ENCODE measurements around the gene DDA1.
"Not testable (repeated sequence)": the region's sequence is repeated elsewhere in the genome, so short reads cannot be mapped to it uniquely, and the experiment has no call there.

Gene DDA1

GRCh38 chr19:17266975-17267788 lies 42.2 kb upstream of the DDA1 start, which contains the start of gene BABAM1:
BABAM1 (plus strand) TSS chr19:17267443; CDS start chr19:17268807, 1,364 bp downstream.
- Histone ChIP-seq H3K4me1 (ENCODE audit: control insufficient read depth in 1 of 2, insufficient read depth in 2 of 2, low read length in 2 of 2) (peaks cover 18% of the 10 kb centered on the region in 2 experiments), H3K9me3 (ENCODE audit: insufficient read depth, low read depth, low read length) (peaks cover 2% of the 10 kb centered on the region), H3K9ac (ENCODE audit: low read length) (peak within 1 kb of the TSS; percentile 95), H2BK5ac (ENCODE audit: low read depth, low read length, poor library complexity) (peak within 1 kb of the TSS; percentile 96), H3K4me2 (ENCODE audit: low read length) (peak within 1 kb of the TSS; percentile 81), H2AFZ (ENCODE audit: insufficient read depth, low read length, poor library complexity) (peak within 1 kb of the TSS; percentile 86), H3K27me3 (ENCODE audit: insufficient read depth, low read length) (no peaks in the 10 kb centered on the region), H3K4ac (ENCODE audit: low read depth, low read length) (peak within 1 kb of the TSS; percentile 94), H4K8ac (ENCODE audit: low read depth, low read length) (peak within 1 kb of the TSS; percentile 96), H3K4me3 (ENCODE audit: low read depth, low read length) (peak within 1 kb of the TSS; percentile 92), H4K91ac (ENCODE audit: low read depth, low read length) (peak within 1 kb of the TSS; percentile 90), H3K79me2 (ENCODE audit: control insufficient read depth, insufficient read depth, low read length, poor library complexity) (peaks cover 7% of the 10 kb centered on the region), H3K23ac (ENCODE audit: low read length) (no peak within 1 kb of the TSS), H3K18ac (ENCODE audit: low read length) (peak within 1 kb of the TSS; percentile 97), H4K12ac (ENCODE audit: low read depth, low read length) (peak within 1 kb of the TSS; percentile 95), H3K36me3 (ENCODE audit: control insufficient read depth in 1 of 2, insufficient read depth in 2 of 2, low read length in 2 of 2) (peaks cover 20 to 24% of the 10 kb centered on the region in 2 experiments), H2BK12ac (ENCODE audit: low read length) (peak within 1 kb of the TSS; percentile 89), H3K27ac (ENCODE audit: low read depth, low read length) (peak within 1 kb of the TSS; percentile 96), H3K79me1 (ENCODE audit: low read length) (peaks cover 32% of the 10 kb centered on the region), H3K14ac (ENCODE audit: low read length) (peak within 1 kb of the TSS; percentile 92), H2BK120ac (ENCODE audit: insufficient read depth, low read length, poor library complexity) (peak within 1 kb of the TSS; percentile 97), H2AK5ac (ENCODE audit: low read length) (peak within 1 kb of the TSS; percentile 83)
- no CpG with 5 or more reads among the region's 27 CpGs for WGBS (ENCODE audit: extremely low coverage, insufficient coverage, insufficient read length)
- peak; percentile 98 for DNase-seq

GRCh38 chr19:17268754-17269153 lies 40.6 kb upstream of the DDA1 start:
- H3K4me3 ChIP-seq (ENCODE audit: low read depth, low read length): no peak overlapping the region
- no CpG with 5 or more reads among the region's 13 CpGs for WGBS (ENCODE audit: extremely low coverage, insufficient coverage, insufficient read length)
- H4K91ac ChIP-seq (ENCODE audit: low read depth, low read length): no peak overlapping the region
- no peak overlapping the region for H2BK5ac ChIP-seq (ENCODE audit: low read depth, low read length, poor library complexity)
- no peak overlapping the region for H3K18ac ChIP-seq (ENCODE audit: low read length)
- peaks cover 7% of the 10 kb centered on the region for H3K79me2 ChIP-seq (ENCODE audit: control insufficient read depth, insufficient read depth, low read length, poor library complexity)
- no peak overlapping the region for H2AFZ ChIP-seq (ENCODE audit: insufficient read depth, low read length, poor library complexity)
- peak overlapping the region; percentile 8 for H4K12ac ChIP-seq (ENCODE audit: low read depth, low read length)
- peak overlapping the region; percentile 57 for H3K4ac ChIP-seq (ENCODE audit: low read depth, low read length)
- no peak overlapping the region for H3K23ac ChIP-seq (ENCODE audit: low read length)
- no peak overlapping the region for H2AK5ac ChIP-seq (ENCODE audit: low read length)
- H3K27me3 ChIP-seq (ENCODE audit: insufficient read depth, low read length): no peaks in the 10 kb centered on the region
- no peak overlapping the region for H2BK12ac ChIP-seq (ENCODE audit: low read length)
- no peak overlapping the region for H3K9ac ChIP-seq (ENCODE audit: low read length)
- H3K27ac ChIP-seq (ENCODE audit: low read depth, low read length): no peak overlapping the region
- peaks cover 2% of the 10 kb centered on the region for H3K9me3 ChIP-seq (ENCODE audit: insufficient read depth, low read depth, low read length)
- H3K36me3 ChIP-seq (ENCODE audit: control insufficient read depth in 1 of 2, insufficient read depth in 2 of 2, low read length in 2 of 2): peaks cover 27 to 31% of the 10 kb centered on the region in 2 experiments
- H3K4me1 ChIP-seq (ENCODE audit: control insufficient read depth in 1 of 2, insufficient read depth in 2 of 2, low read length in 2 of 2): peaks cover 18% of the 10 kb centered on the region in 2 experiments
- H3K79me1 ChIP-seq (ENCODE audit: low read length): peaks cover 27% of the 10 kb centered on the region
- no peak overlapping the region for H3K4me2 ChIP-seq (ENCODE audit: low read length)
- H4K8ac ChIP-seq (ENCODE audit: low read depth, low read length): no peak overlapping the region
- no peak overlapping the region for H3K14ac ChIP-seq (ENCODE audit: low read length)
- no peak for DNase-seq
- no peak overlapping the region for H2BK120ac ChIP-seq (ENCODE audit: insufficient read depth, low read length, poor library complexity)

- H3K4me3 ChIP-seq (ENCODE audit: low read depth, low read length); H3K23ac ChIP-seq (ENCODE audit: low read length); H3K9me3 ChIP-seq (ENCODE audit: insufficient read depth, low read depth, low read length); H3K79me2 ChIP-seq (ENCODE audit: control insufficient read depth, insufficient read depth, low read length, poor library complexity); H2AK5ac ChIP-seq (ENCODE audit: low read length); H3K4me2 ChIP-seq (ENCODE audit: low read length); H4K91ac ChIP-seq (ENCODE audit: low read depth, low read length); H2BK120ac ChIP-seq (ENCODE audit: insufficient read depth, low read length, poor library complexity); H3K79me1 ChIP-seq (ENCODE audit: low read length); H3K27ac ChIP-seq (ENCODE audit: low read depth, low read length); H3K9ac ChIP-seq (ENCODE audit: low read length); H4K8ac ChIP-seq (ENCODE audit: low read depth, low read length); H3K4me1 ChIP-seq (ENCODE audit: control insufficient read depth in 1 of 2, insufficient read depth in 2 of 2, low read length in 2 of 2); H4K12ac ChIP-seq (ENCODE audit: low read depth, low read length); H3K14ac ChIP-seq (ENCODE audit: low read length); H3K18ac ChIP-seq (ENCODE audit: low read length); H2BK5ac ChIP-seq (ENCODE audit: low read depth, low read length, poor library complexity); H2AFZ ChIP-seq (ENCODE audit: insufficient read depth, low read length, poor library complexity); H3K4ac ChIP-seq (ENCODE audit: low read depth, low read length); H3K27me3 ChIP-seq (ENCODE audit: insufficient read depth, low read length); DNase-seq; H2BK12ac ChIP-seq (ENCODE audit: low read length): not testable (repeated sequence)
- no CpG with 5 or more reads among the region's 3 CpGs for WGBS (ENCODE audit: extremely low coverage, insufficient coverage, insufficient read length)
- peaks cover 66 to 67% of the 10 kb centered on the region in 2 experiments for H3K36me3 ChIP-seq (ENCODE audit: control insufficient read depth in 1 of 2, insufficient read depth in 2 of 2, low read length in 2 of 2)
Observed at GRCh38 chr19:17274892-17275291, 34.5 kb upstream of the DDA1 start.

- Histone ChIP-seq H3K4me2 (ENCODE audit: low read length) (no peak overlapping the region), H3K4ac (ENCODE audit: low read depth, low read length) (no peak overlapping the region), H3K23ac (ENCODE audit: low read length) (no peak overlapping the region), H3K27me3 (ENCODE audit: insufficient read depth, low read length) (no peaks in the 10 kb centered on the region), H3K79me1 (ENCODE audit: low read length) (no peaks in the 10 kb centered on the region), H3K4me3 (ENCODE audit: low read depth, low read length) (no peak overlapping the region), H2AK5ac (ENCODE audit: low read length) (no peak overlapping the region), H3K79me2 (ENCODE audit: control insufficient read depth, insufficient read depth, low read length, poor library complexity) (no peaks in the 10 kb centered on the region), H4K12ac (ENCODE audit: low read depth, low read length) (no peak overlapping the region), H2BK5ac (ENCODE audit: low read depth, low read length, poor library complexity) (no peak overlapping the region), H2BK120ac (ENCODE audit: insufficient read depth, low read length, poor library complexity) (no peak overlapping the region), H2BK12ac (ENCODE audit: low read length) (no peak overlapping the region), H3K27ac (ENCODE audit: low read depth, low read length) (no peak overlapping the region), H3K36me3 (ENCODE audit: control insufficient read depth in 1 of 2, insufficient read depth in 2 of 2, low read length in 2 of 2) (peaks cover 62 to 65% of the 10 kb centered on the region in 2 experiments), H3K14ac (ENCODE audit: low read length) (no peak overlapping the region), H3K18ac (ENCODE audit: low read length) (no peak overlapping the region), H2AFZ (ENCODE audit: insufficient read depth, low read length, poor library complexity) (no peak overlapping the region), H3K4me1 (ENCODE audit: control insufficient read depth in 1 of 2, insufficient read depth in 2 of 2, low read length in 2 of 2) (no peaks in the 10 kb centered on the region), H4K91ac (ENCODE audit: low read depth, low read length) (no peak overlapping the region), H4K8ac (ENCODE audit: low read depth, low read length) (no peak overlapping the region), H3K9ac (ENCODE audit: low read length) (no peak overlapping the region), H3K9me3 (ENCODE audit: insufficient read depth, low read depth, low read length) (no peaks in the 10 kb centered on the region)
- DNase-seq: peak; percentile 75 to 88
- WGBS (ENCODE audit: extremely low coverage, insufficient coverage, insufficient read length): no CpG with 5 or more reads among the region's 19 CpGs
Observed at GRCh38 chr19:17275441-17276175, 33.8 kb upstream of the DDA1 start.
